Body of pancreas (tissue), 4 donors: Measurements from ENCODE around the gene PERP.

Experiments
- CTCF ChIP-seq, 7 experiments: fragments of 450-650 bp in 4 of 7; fragments of 200-600 bp in 3 of 7; sonication (generic) in 3 of 7; IDR thresholded peaks; one replicate each; pipeline ENCODE4 v1.5.1; 2016 to 2019; ENCODE audit warnings: antibody characterized with exemption in 7 of 7
- POLR2A ChIP-seq, 3 donors: fragments of 450-650 bp; IDR thresholded peaks; one replicate each; pipeline ENCODE4 v1.6.1; 2016; ENCODE audit warnings: antibody characterized with exemption in 3 of 3, mild to moderate bottlenecking in 2 of 3

- TF ChIP-seq POLR2A (IDR thresholded peaks at IDR 0.05) (no peak), CTCF (IDR thresholded peaks at IDR 0.05) (no peak)
Measured at GRCh38 chr6:138063726-138064125, 43.5 kb downstream of the PERP start.
